ENCODE results near the gene PRDM7. TPM values are rescaled to one million over a fixed set of nuclear protein-coding genes. Genes with fewer than 3 reads are reported as not detected.

PRDM7 gene
- total RNA-seq, 1 donor: not detected

GRCh38 chr16:90040152-90041023, 36.7 kb downstream of the PRDM7 start:
- Histone ChIP-seq H3K79me2 (ENCODE audit: insufficient read depth, low read length) (no peaks in the 10 kb centered on the region), H3K4me3 (ENCODE audit: insufficient read depth, low read length) (no peak overlapping the region), H3K4me1 (ENCODE audit: insufficient read depth, low read length) (no peaks in the 10 kb centered on the region), H3K27me3 (ENCODE audit: insufficient read depth, low read length) (no peaks in the 10 kb centered on the region), H3K9me3 (ENCODE audit: low read depth, low read length) (no peaks in the 10 kb centered on the region), H3K27ac (ENCODE audit: low read depth, low read length) (no peak overlapping the region), H3K36me3 (ENCODE audit: insufficient read depth, low read length) (peaks cover 49% of the 10 kb centered on the region), H3K4me2 (ENCODE audit: insufficient read depth, low read length) (no peak overlapping the region), H2AFZ (ENCODE audit: low read length) (no peak overlapping the region), H4K20me1 (ENCODE audit: insufficient read depth, low read length) (peaks cover 6% of the 10 kb centered on the region)
- no peak for DNase-seq (ENCODE audit: insufficient read length, low spot score, missing footprints)
- TF ChIP-seq CTCF (IDR thresholded peaks at IDR 0.05; ENCODE audit: extremely low read depth, low read depth, low read length): no peak

GRCh38 chr16:90037276-90037675, 39.9 kb downstream of the PRDM7 start:
- H3K4me3 ChIP-seq (ENCODE audit: insufficient read depth, low read length): no peak overlapping the region
- no peaks in the 10 kb centered on the region for H3K79me2 ChIP-seq (ENCODE audit: insufficient read depth, low read length)
- H3K9me3 ChIP-seq (ENCODE audit: low read depth, low read length): no peaks in the 10 kb centered on the region
- no peak overlapping the region for H3K27ac ChIP-seq (ENCODE audit: low read depth, low read length)
- peak; percentile 76 for DNase-seq (ENCODE audit: insufficient read length, low spot score, missing footprints)
- H4K20me1 ChIP-seq (ENCODE audit: insufficient read depth, low read length): peaks cover 12% of the 10 kb centered on the region
- H3K36me3 ChIP-seq (ENCODE audit: insufficient read depth, low read length): peaks cover 40% of the 10 kb centered on the region
- no peak overlapping the region for H3K4me2 ChIP-seq (ENCODE audit: insufficient read depth, low read length)
- no peaks in the 10 kb centered on the region for H3K27me3 ChIP-seq (ENCODE audit: insufficient read depth, low read length)
- no peak for TF ChIP-seq CTCF (IDR thresholded peaks at IDR 0.05; ENCODE audit: extremely low read depth, low read depth, low read length)
- no peaks in the 10 kb centered on the region for H3K4me1 ChIP-seq (ENCODE audit: insufficient read depth, low read length)
- H2AFZ ChIP-seq (ENCODE audit: low read length): no peak overlapping the region

GRCh38 chr16:90035902-90036301, 41.2 kb downstream of the PRDM7 start:
- Histone ChIP-seq H3K27me3 (ENCODE audit: insufficient read depth, low read length) (no peaks in the 10 kb centered on the region), H3K9me3 (ENCODE audit: low read depth, low read length) (no peaks in the 10 kb centered on the region), H4K20me1 (ENCODE audit: insufficient read depth, low read length) (peaks cover 24% of the 10 kb centered on the region), H3K4me3 (ENCODE audit: insufficient read depth, low read length) (no peak overlapping the region), H3K4me1 (ENCODE audit: insufficient read depth, low read length) (no peaks in the 10 kb centered on the region), H3K79me2 (ENCODE audit: insufficient read depth, low read length) (no peaks in the 10 kb centered on the region), H3K36me3 (ENCODE audit: insufficient read depth, low read length) (peaks cover 44% of the 10 kb centered on the region), H2AFZ (ENCODE audit: low read length) (no peak overlapping the region), H3K27ac (ENCODE audit: low read depth, low read length) (no peak overlapping the region), H3K4me2 (ENCODE audit: insufficient read depth, low read length) (no peak overlapping the region)
- no peak for DNase-seq (ENCODE audit: insufficient read length, low spot score, missing footprints)
- no peak for TF ChIP-seq CTCF (IDR thresholded peaks at IDR 0.05; ENCODE audit: extremely low read depth, low read depth, low read length)

- H2AFZ ChIP-seq (ENCODE audit: low read length): no peak overlapping the region
- H3K27ac ChIP-seq (ENCODE audit: low read depth, low read length): no peak overlapping the region
- no peaks in the 10 kb centered on the region for H3K27me3 ChIP-seq (ENCODE audit: insufficient read depth, low read length)
- H3K4me1 ChIP-seq (ENCODE audit: insufficient read depth, low read length): no peaks in the 10 kb centered on the region
- H3K4me2 ChIP-seq (ENCODE audit: insufficient read depth, low read length): no peak overlapping the region
- H3K79me2 ChIP-seq (ENCODE audit: insufficient read depth, low read length): no peaks in the 10 kb centered on the region
- H4K20me1 ChIP-seq (ENCODE audit: insufficient read depth, low read length): peaks cover 24% of the 10 kb centered on the region
- H3K36me3 ChIP-seq (ENCODE audit: insufficient read depth, low read length): peaks cover 42% of the 10 kb centered on the region
- DNase-seq (ENCODE audit: insufficient read length, low spot score, missing footprints): no peak
- no peak overlapping the region for H3K4me3 ChIP-seq (ENCODE audit: insufficient read depth, low read length)
- TF ChIP-seq CTCF (IDR thresholded peaks at IDR 0.05; ENCODE audit: extremely low read depth, low read depth, low read length): no peak
- H3K9me3 ChIP-seq (ENCODE audit: low read depth, low read length): no peaks in the 10 kb centered on the region
Observed at GRCh38 chr16:90034504-90034903, 42.6 kb downstream of the PRDM7 start.
